Activated CD4-positive, alpha-beta memory T cell treated with anti-CD3 and anti-CD28 coated beads, Interleukin-2, amount 10 ng/mL, durations not matched to agents 7 days and 5 days (primary cell): Measurements from ENCODE around the gene MTMR6. TPM values are rescaled to one million over a fixed set of nuclear protein-coding genes. Genes with fewer than 3 reads are reported as not detected.

ENCODE experiments used
- CTCF ChIA-PET: fragments of 350-600 bp; sonication (Branson Sonifier 250); formaldehyde crosslinking; loops from one replicate; lab custom pipeline; 2021; ENCODE audit warnings: antibody characterized with exemption, inconsistent platforms; lab: Charles Lee
- POLR2A ChIA-PET: fragments of 350-600 bp; sonication (Branson Sonifier 250); formaldehyde crosslinking; loops from one replicate; lab custom pipeline; 2021; ENCODE audit warnings: antibody characterized with exemption; lab: Charles Lee
- DNase-seq: peaks from one replicate; pipeline ENCODE4 v3.0.0-alpha.2; 2020
- H3K27ac Mint-ChIP-seq: one replicate; pipeline ENCODE4 v1.8.0; 2021; ENCODE audit warnings: mild to moderate bottlenecking, mixed read lengths
- H3K27me3 Mint-ChIP-seq: one replicate; pipeline ENCODE4 v1.8.0; 2021; ENCODE audit warnings: mixed read lengths
- H3K36me3 Mint-ChIP-seq: one replicate; pipeline ENCODE4 v1.8.0; 2021; ENCODE audit warnings: low read depth, mixed read lengths
- H3K4me1 Mint-ChIP-seq: one replicate; pipeline ENCODE4 v1.8.0; 2021; ENCODE audit warnings: mixed read lengths
- H3K4me3 Mint-ChIP-seq: one replicate; pipeline ENCODE4 v1.8.0; 2021; ENCODE audit warnings: mild to moderate bottlenecking, mixed read lengths
- H3K9me3 Mint-ChIP-seq: one replicate; pipeline ENCODE4 v1.8.0; 2021; ENCODE audit warnings: mixed read lengths
- total RNA-seq, 2 experiments: library from RNA; stranded (reverse); gene quantifications; one replicate each; pipeline ENCODE4 v1.2.3, GENCODE V29; 2021

MTMR6 gene
- total RNA-seq, 2 experiments from 2014 or later: 24.8 to 25.3 TPM

- Mint-ChIP-seq H3K36me3 (no peaks in the 10 kb centered on the region), H3K4me3 (no peak overlapping the region), H3K27me3 (peaks cover 9% of the 10 kb centered on the region), H3K9me3 (no peaks in the 10 kb centered on the region), H3K4me1 (no peaks in the 10 kb centered on the region), H3K27ac (no peak overlapping the region)
- ChIA-PET POLR2A (interaction anchor here (1.2 kb wide), 1 partner anchor 53 kb away, joined by 3 read pairs; no protein-coding TSS in a partner anchor), CTCF (interaction anchor here (0.7 to 1.8 kb wide), 4 partner anchors 36 to 142 kb away, joined by 3 to 5 read pairs (median 4); no protein-coding TSS in a partner anchor)
- no peak for DNase-seq
Measured at GRCh38 chr13:25233861-25234260, 53.4 kb downstream of the MTMR6 start.

- H3K27ac Mint-ChIP-seq: no peak overlapping the region
- H3K9me3 Mint-ChIP-seq: no peaks in the 10 kb centered on the region
- H3K36me3 Mint-ChIP-seq: no peaks in the 10 kb centered on the region
- ChIA-PET CTCF (interaction anchor here (1.8 kb wide), 1 partner anchor 142 kb away, joined by 5 read pairs; no protein-coding TSS in a partner anchor), POLR2A (no interaction called here)
- no peaks in the 10 kb centered on the region for H3K4me1 Mint-ChIP-seq
- H3K4me3 Mint-ChIP-seq: no peak overlapping the region
- DNase-seq: no peak
- peaks cover 9% of the 10 kb centered on the region for H3K27me3 Mint-ChIP-seq
Measured at GRCh38 chr13:25232937-25233515, 54.3 kb downstream of the MTMR6 start.

- Mint-ChIP-seq H3K36me3 (no peaks in the 10 kb centered on the region), H3K9me3 (no peaks in the 10 kb centered on the region), H3K4me1 (no peaks in the 10 kb centered on the region), H3K27ac (no peak overlapping the region), H3K27me3 (peaks cover 14% of the 10 kb centered on the region), H3K4me3 (no peak overlapping the region)
- DNase-seq: no peak
- ChIA-PET POLR2A (no interaction called here), CTCF (no interaction called here)
Measured at GRCh38 chr13:25231517-25231916, 55.8 kb downstream of the MTMR6 start.

- H3K27ac Mint-ChIP-seq: no peak overlapping the region
- no peaks in the 10 kb centered on the region for H3K36me3 Mint-ChIP-seq
- no peak for DNase-seq
- no peak overlapping the region for H3K4me3 Mint-ChIP-seq
- no peaks in the 10 kb centered on the region for H3K9me3 Mint-ChIP-seq
- peaks cover 14% of the 10 kb centered on the region for H3K27me3 Mint-ChIP-seq
- POLR2A ChIA-PET: no interaction called here
- CTCF ChIA-PET: no interaction called here
- H3K4me1 Mint-ChIP-seq: no peaks in the 10 kb centered on the region
Measured at GRCh38 chr13:25227690-25228089, 59.6 kb downstream of the MTMR6 start.

- ChIA-PET POLR2A (no interaction called here), CTCF (no interaction called here)
- H3K27me3 Mint-ChIP-seq: peaks cover 22% of the 10 kb centered on the region
- no peaks in the 10 kb centered on the region for H3K4me1 Mint-ChIP-seq
- no peak overlapping the region for H3K4me3 Mint-ChIP-seq
- H3K27ac Mint-ChIP-seq: no peak overlapping the region
- no peak for DNase-seq
- H3K9me3 Mint-ChIP-seq: no peaks in the 10 kb centered on the region
- H3K36me3 Mint-ChIP-seq: no peaks in the 10 kb centered on the region
Measured at GRCh38 chr13:25225970-25226369, 61.3 kb downstream of the MTMR6 start.

GRCh38 chr13:25224151-25224550 is 63.1 kb downstream of the MTMR6 start:
- Mint-ChIP-seq H3K9me3 (no peaks in the 10 kb centered on the region), H3K27ac (no peak overlapping the region), H3K36me3 (no peaks in the 10 kb centered on the region), H3K4me1 (no peaks in the 10 kb centered on the region), H3K27me3 (peaks cover 24% of the 10 kb centered on the region), H3K4me3 (no peak overlapping the region)
- POLR2A ChIA-PET: no interaction called here
- CTCF ChIA-PET: no interaction called here
- no peak for DNase-seq

- no peak overlapping the region for H3K27ac Mint-ChIP-seq
- no peaks in the 10 kb centered on the region for H3K36me3 Mint-ChIP-seq
- peaks cover 23% of the 10 kb centered on the region for H3K27me3 Mint-ChIP-seq
- no peaks in the 10 kb centered on the region for H3K4me1 Mint-ChIP-seq
- no peak overlapping the region for H3K4me3 Mint-ChIP-seq
- DNase-seq: no peak
- no peaks in the 10 kb centered on the region for H3K9me3 Mint-ChIP-seq
- CTCF ChIA-PET: no interaction called here
- POLR2A ChIA-PET: no interaction called here
Measured at GRCh38 chr13:25222740-25223139, 64.5 kb downstream of the MTMR6 start.

GRCh38 chr13:25218019-25218418 is 69.3 kb downstream of the MTMR6 start:
- H3K4me3 Mint-ChIP-seq: no peak overlapping the region
- POLR2A ChIA-PET: no interaction called here
- peaks cover 6% of the 10 kb centered on the region for H3K4me1 Mint-ChIP-seq
- DNase-seq: no peak
- no peaks in the 10 kb centered on the region for H3K36me3 Mint-ChIP-seq
- no peak overlapping the region for H3K27ac Mint-ChIP-seq
- CTCF ChIA-PET: no interaction called here
- H3K27me3 Mint-ChIP-seq: peaks cover 23% of the 10 kb centered on the region
- H3K9me3 Mint-ChIP-seq: no peaks in the 10 kb centered on the region

GRCh38 chr13:25217023-25217885 is 70.0 kb downstream of the MTMR6 start:
- Mint-ChIP-seq H3K27ac (no peak overlapping the region), H3K27me3 (peaks cover 19% of the 10 kb centered on the region), H3K4me3 (no peak overlapping the region), H3K4me1 (peaks cover 6% of the 10 kb centered on the region), H3K36me3 (no peaks in the 10 kb centered on the region), H3K9me3 (no peaks in the 10 kb centered on the region)
- ChIA-PET CTCF (no interaction called here), POLR2A (no interaction called here)
- no peak for DNase-seq

GRCh38 chr13:25215253-25215575 is 72.1 kb downstream of the MTMR6 start:
- no peak overlapping the region for H3K4me3 Mint-ChIP-seq
- H3K27ac Mint-ChIP-seq: no peak overlapping the region
- ChIA-PET CTCF (interaction anchor here (0.6 kb wide), 1 partner anchor 279 kb away, joined by 4 read pairs; no protein-coding TSS in a partner anchor), POLR2A (no interaction called here)
- no peak for DNase-seq
- peaks cover 14% of the 10 kb centered on the region for H3K27me3 Mint-ChIP-seq
- H3K4me1 Mint-ChIP-seq: peaks cover 6% of the 10 kb centered on the region
- H3K36me3 Mint-ChIP-seq: no peaks in the 10 kb centered on the region
- no peaks in the 10 kb centered on the region for H3K9me3 Mint-ChIP-seq

GRCh38 chr13:25214491-25215252 is 72.6 kb downstream of the MTMR6 start:
- CTCF ChIA-PET: no interaction called here
- H3K9me3 Mint-ChIP-seq: no peaks in the 10 kb centered on the region

GRCh38 chr13:25213715-25214114 is 73.6 kb downstream of the MTMR6 start:
- DNase-seq: no peak
- peaks cover 6% of the 10 kb centered on the region for H3K4me1 Mint-ChIP-seq
- POLR2A ChIA-PET: no interaction called here
- no peak overlapping the region for H3K27ac Mint-ChIP-seq
- no peak overlapping the region for H3K4me3 Mint-ChIP-seq
- CTCF ChIA-PET: interaction anchor here (0.7 kb wide), 1 partner anchor 110 kb away, joined by 5 read pairs; no protein-coding TSS in a partner anchor
- no peaks in the 10 kb centered on the region for H3K36me3 Mint-ChIP-seq
- peaks cover 4% of the 10 kb centered on the region for H3K27me3 Mint-ChIP-seq
- H3K9me3 Mint-ChIP-seq: no peaks in the 10 kb centered on the region

More at GRCh38 chr13:25214491-25215252, 72.6 kb downstream of the MTMR6 start:
- peaks cover 12% of the 10 kb centered on the region for H3K27me3 Mint-ChIP-seq
- no peak overlapping the region for H3K27ac Mint-ChIP-seq
- H3K36me3 Mint-ChIP-seq: no peaks in the 10 kb centered on the region
- no peak overlapping the region for H3K4me3 Mint-ChIP-seq
- no peak for DNase-seq
- POLR2A ChIA-PET: no interaction called here
- H3K4me1 Mint-ChIP-seq: peaks cover 6% of the 10 kb centered on the region
